Activated naive CD4-positive, alpha-beta T cell treated with anti-CD3 and anti-CD28 coated beads for 36 hours (primary cell): ENCODE data around the gene PRRT1B. TPM values are rescaled to one million over a fixed set of nuclear protein-coding genes. Genes with fewer than 3 reads are reported as not detected.

ENCODE experiments used
- CTCF ChIA-PET: fragments of 350-600 bp; sonication (Branson Sonifier 250); formaldehyde crosslinking; loops from one replicate; lab custom pipeline; 2021; ENCODE audit warnings: antibody characterized with exemption; lab: Charles Lee
- DNase-seq: peaks from one replicate; pipeline ENCODE4 v3.0.0-alpha.2; 2020
- H3K27ac Mint-ChIP-seq: one replicate; pipeline ENCODE4 v1.8.0; 2021; ENCODE audit warnings: mild to moderate bottlenecking, mixed read lengths
- H3K27me3 Mint-ChIP-seq: one replicate; pipeline ENCODE4 v1.8.0; 2021; ENCODE audit warnings: low read depth, mixed read lengths
- H3K36me3 Mint-ChIP-seq: one replicate; pipeline ENCODE4 v1.8.0; 2021; ENCODE audit warnings: low read depth, mixed read lengths
- H3K4me1 Mint-ChIP-seq: one replicate; pipeline ENCODE4 v1.8.0; 2021; ENCODE audit warnings: low read depth, mixed read lengths
- H3K4me3 Mint-ChIP-seq: one replicate; pipeline ENCODE4 v1.8.0; 2021; ENCODE audit warnings: mild to moderate bottlenecking, moderate library complexity, mixed read lengths
- H3K9me3 Mint-ChIP-seq: one replicate; pipeline ENCODE4 v1.8.0; 2021; ENCODE audit warnings: mixed read lengths
- intact Hi-C: fragments of 100-400 bp; cut with micrococcal nuclease; formaldehyde crosslinking; loops from one replicate; pipeline ENCODE4 v1.15.1; 2023
- total RNA-seq, 2 experiments: library from RNA; stranded (reverse); gene quantifications; one replicate each; pipeline ENCODE4 v1.2.3, GENCODE V29; 2021

PRRT1B gene
- total RNA-seq, 2 experiments from 2014 or later, result not detected

- no peak overlapping the region for H3K4me3 Mint-ChIP-seq
- no peak overlapping the region for H3K27ac Mint-ChIP-seq
- no peaks in the 10 kb centered on the region for H3K36me3 Mint-ChIP-seq
- intact Hi-C loops, result loop anchor here (1.0 kb wide), 1 partner anchor 209 kb away; no protein-coding TSS in a partner anchor
- no peak for DNase-seq
- CTCF ChIA-PET, result interaction anchor here (0.8 to 1.5 kb wide), 2 partner anchors 209 to 223 kb away, joined by 3 to 7 read pairs; no protein-coding TSS in a partner anchor
- H3K9me3 Mint-ChIP-seq, result peaks cover 2% of the 10 kb centered on the region
- peaks cover 14% of the 10 kb centered on the region for H3K27me3 Mint-ChIP-seq
- H3K4me1 Mint-ChIP-seq, result peaks cover 3% of the 10 kb centered on the region
These were observed 14.2 kb downstream of the PRRT1B start for GRCh38 chr9:131559421-131560000.

- Mint-ChIP-seq H3K36me3 (no peaks in the 10 kb centered on the region), H3K27me3 (no peaks in the 10 kb centered on the region), H3K4me1 (peaks cover 5% of the 10 kb centered on the region), H3K27ac (no peak overlapping the region), H3K9me3 (peaks cover 2% of the 10 kb centered on the region), H3K4me3 (no peak overlapping the region)
- no peak for DNase-seq
- intact Hi-C loops, result no loop called here
- CTCF ChIA-PET, result interaction anchor here (1.0 kb wide), 1 partner anchor 211 kb away, joined by 3 read pairs; no protein-coding TSS in a partner anchor
These were observed 17.0 kb downstream of the PRRT1B start for GRCh38 chr9:131562032-131562959.

GRCh38 chr9:131565369-131565768 is 20.0 kb downstream of the PRRT1B start:
- no peak overlapping the region for H3K4me3 Mint-ChIP-seq
- H3K27me3 Mint-ChIP-seq, result no peaks in the 10 kb centered on the region
- no peak for DNase-seq
- no peak overlapping the region for H3K27ac Mint-ChIP-seq
- intact Hi-C loops, result no loop called here
- H3K4me1 Mint-ChIP-seq, result peaks cover 5% of the 10 kb centered on the region
- H3K36me3 Mint-ChIP-seq, result no peaks in the 10 kb centered on the region
- H3K9me3 Mint-ChIP-seq, result peaks cover 2% of the 10 kb centered on the region
- CTCF ChIA-PET, result interaction anchor here (0.6 kb wide), 1 partner anchor 164 kb away, joined by 5 read pairs; no protein-coding TSS in a partner anchor

GRCh38 chr9:131566158-131566557 is 20.8 kb downstream of the PRRT1B start:
- DNase-seq, result no peak
- CTCF ChIA-PET, result interaction anchor here (0.6 kb wide), 1 partner anchor 163 kb away, joined by 5 read pairs; no protein-coding TSS in a partner anchor
- H3K9me3 Mint-ChIP-seq, result peaks cover 2% of the 10 kb centered on the region
- H3K36me3 Mint-ChIP-seq, result peaks cover under 1% of the 10 kb centered on the region
- no peaks in the 10 kb centered on the region for H3K27me3 Mint-ChIP-seq
- intact Hi-C loops, result no loop called here
- no peak overlapping the region for H3K27ac Mint-ChIP-seq
- peaks cover 5% of the 10 kb centered on the region for H3K4me1 Mint-ChIP-seq
- no peak overlapping the region for H3K4me3 Mint-ChIP-seq

GRCh38 chr9:131567910-131568309 is 22.6 kb downstream of the PRRT1B start:
- intact Hi-C loops, result no loop called here
- no peak overlapping the region for H3K4me3 Mint-ChIP-seq
- peaks cover 3% of the 10 kb centered on the region for H3K36me3 Mint-ChIP-seq
- no peak overlapping the region for H3K27ac Mint-ChIP-seq
- DNase-seq, result no peak
- no peaks in the 10 kb centered on the region for H3K9me3 Mint-ChIP-seq
- H3K27me3 Mint-ChIP-seq, result no peaks in the 10 kb centered on the region
- CTCF ChIA-PET, result no interaction called here
- H3K4me1 Mint-ChIP-seq, result peaks cover 5% of the 10 kb centered on the region

GRCh38 chr9:131574730-131575640 is 29.7 kb downstream of the PRRT1B start:
- H3K9me3 Mint-ChIP-seq, result no peaks in the 10 kb centered on the region
- peaks cover 11% of the 10 kb centered on the region for H3K36me3 Mint-ChIP-seq
- intact Hi-C loops, result loop anchor here (5.0 kb wide), 1 partner anchor 73 kb away; the partner anchor contains the start of gene POMT1
- H3K4me3 Mint-ChIP-seq, result no peak overlapping the region
- peaks cover 22% of the 10 kb centered on the region for H3K4me1 Mint-ChIP-seq
- H3K27me3 Mint-ChIP-seq, result no peaks in the 10 kb centered on the region
- DNase-seq, result no peak
- CTCF ChIA-PET, result no interaction called here
- H3K27ac Mint-ChIP-seq, result no peak overlapping the region

GRCh38 chr9:131575946-131576853 is 30.9 kb downstream of the PRRT1B start:
- Mint-ChIP-seq H3K36me3 (peaks cover 12% of the 10 kb centered on the region), H3K9me3 (no peaks in the 10 kb centered on the region), H3K4me3 (no peak overlapping the region), H3K27me3 (no peaks in the 10 kb centered on the region), H3K27ac (no peak overlapping the region), H3K4me1 (peaks cover 22% of the 10 kb centered on the region)
- CTCF ChIA-PET, result no interaction called here
- intact Hi-C loops, result loop anchor here (5.0 kb wide), 1 partner anchor 74 kb away; the partner anchor contains the start of gene POMT1
- no peak for DNase-seq

- Mint-ChIP-seq H3K27me3 (no peaks in the 10 kb centered on the region), H3K36me3 (peaks cover 11% of the 10 kb centered on the region), H3K4me1 (peaks cover 22% of the 10 kb centered on the region), H3K27ac (no peak overlapping the region), H3K9me3 (no peaks in the 10 kb centered on the region), H3K4me3 (no peak overlapping the region)
- CTCF ChIA-PET, result no interaction called here
- DNase-seq, result no peak
- intact Hi-C loops, result loop anchor here (5.0 kb wide), 1 partner anchor 75 kb away; the partner anchor contains the start of gene POMT1
These were observed 32.0 kb downstream of the PRRT1B start for GRCh38 chr9:131577005-131578000.

- Mint-ChIP-seq H3K4me3 (no peak overlapping the region), H3K27me3 (no peaks in the 10 kb centered on the region), H3K9me3 (no peaks in the 10 kb centered on the region), H3K27ac (peak overlapping the region; percentile 88), H3K4me1 (peaks cover 22% of the 10 kb centered on the region), H3K36me3 (peaks cover 10% of the 10 kb centered on the region)
- no peak for DNase-seq
- intact Hi-C loops, result loop anchor here (5.0 kb wide), 1 partner anchor 76 kb away; the partner anchor contains the start of gene POMT1
- CTCF ChIA-PET, result interaction anchor here (0.5 to 2.3 kb wide), 2 partner anchors 13 to 154 kb away, joined by 3 to 11 read pairs; no protein-coding TSS in a partner anchor
These were observed 32.7 kb downstream of the PRRT1B start for GRCh38 chr9:131578021-131578420.
